Measurements from ENCODE around the gene DAP. TPM values are rescaled to one million over a fixed set of nuclear protein-coding genes. Genes with fewer than 3 reads are reported as not detected.
"Not testable (repeated sequence)": the region's sequence is repeated elsewhere in the genome, so short reads cannot be mapped to it uniquely, and the experiment has no call there.

Gene DAP
- total RNA-seq, 1 experiment from 2014 or later = 35.8 TPM

GRCh38 chr5:10734037-10734709, 26.9 kb downstream of the DAP start:
- no peak for DNase-seq (ENCODE audit: low read depth)

GRCh38 chr5:10733426-10733825, 27.6 kb downstream of the DAP start:
- DNase-seq (ENCODE audit: low read depth) = no peak

DNA sequence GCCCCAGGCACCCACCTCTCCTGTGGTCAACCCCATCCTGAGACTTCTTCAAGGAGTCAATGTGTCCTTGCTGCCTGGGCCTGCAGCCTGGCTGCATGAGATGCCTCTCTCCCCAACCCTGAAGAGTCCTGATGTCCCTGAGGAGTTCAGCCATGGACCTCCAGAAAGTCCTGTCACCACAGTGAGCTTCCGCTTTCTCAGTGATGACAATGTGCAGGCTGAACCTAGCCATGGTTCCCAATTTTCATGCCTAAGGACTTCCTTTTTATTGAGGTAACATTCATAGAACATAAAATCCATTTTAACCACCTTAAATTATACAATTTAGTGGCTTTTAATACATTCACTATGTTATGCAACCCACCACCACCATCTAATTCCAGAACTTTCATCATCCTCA, 29.1 kb downstream of the DAP start:
- no peak for DNase-seq (ENCODE audit: low read depth)

DNA sequence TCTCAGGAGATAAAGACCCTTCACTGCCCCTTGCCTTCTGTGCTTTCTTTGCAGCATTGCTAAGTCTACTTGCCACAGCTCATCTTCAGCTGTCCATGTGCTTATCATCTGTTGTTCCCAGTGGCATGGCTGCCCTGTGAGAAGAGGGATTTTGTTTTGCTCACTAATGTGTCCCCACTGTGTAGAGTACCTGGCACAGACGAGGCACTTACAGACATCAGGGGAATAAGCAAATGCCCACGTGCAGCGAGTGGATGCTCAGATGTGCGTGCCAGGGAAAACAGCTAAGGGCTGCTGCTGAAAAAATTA, 31.0 kb downstream of the DAP start:
- no peak for DNase-seq (ENCODE audit: low read depth)

DNA sequence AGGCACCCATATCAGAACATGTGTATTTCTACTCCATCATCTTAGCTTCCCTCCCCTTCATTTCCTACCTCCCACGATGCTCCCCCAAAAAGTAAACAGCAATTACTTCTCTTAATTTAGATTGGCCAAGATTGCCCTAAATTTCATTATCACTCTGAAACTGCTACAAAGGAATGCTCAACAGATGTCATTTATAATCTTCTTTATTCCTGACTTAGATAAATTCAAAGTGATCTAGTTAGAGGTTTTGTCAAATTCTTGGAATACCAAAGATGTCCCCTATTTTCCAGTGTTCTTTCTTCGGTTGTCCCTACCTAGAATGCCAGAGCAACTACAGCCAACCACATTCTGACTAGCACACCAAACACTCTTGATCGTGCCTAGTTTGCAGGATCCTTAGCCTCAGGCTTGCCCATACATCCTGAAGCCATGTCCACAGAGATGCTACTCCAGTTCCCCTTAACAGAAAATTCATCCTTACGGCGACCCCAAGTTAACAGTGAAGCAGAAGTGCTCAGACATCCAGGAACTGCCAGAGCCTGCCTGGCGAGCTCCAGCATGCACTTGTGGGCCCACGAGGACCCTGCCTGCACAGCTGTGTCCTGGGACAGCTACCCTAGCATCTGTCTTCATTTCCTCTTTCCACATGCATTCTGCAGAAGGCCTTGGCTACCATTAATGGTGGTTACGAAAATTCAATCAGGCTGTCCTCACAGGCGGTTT, 31.6 kb downstream of the DAP start:
- DNase-seq (ENCODE audit: low read depth) = peak; percentile 27

- DNase-seq (ENCODE audit: low read depth) = no peak
Measured at GRCh38 chr5:10728679-10729078, 32.4 kb downstream of the DAP start.

- DNase-seq (ENCODE audit: low read depth) = no peak
Measured at GRCh38 chr5:10727861-10728260, 33.2 kb downstream of the DAP start.

GRCh38 chr5:10726913-10727517, 34.0 kb downstream of the DAP start:
- DNase-seq (ENCODE audit: low read depth) = no peak

- DNase-seq (ENCODE audit: low read depth) = no peak
Measured at GRCh38 chr5:10726179-10726912, 34.7 kb downstream of the DAP start.

DNA sequence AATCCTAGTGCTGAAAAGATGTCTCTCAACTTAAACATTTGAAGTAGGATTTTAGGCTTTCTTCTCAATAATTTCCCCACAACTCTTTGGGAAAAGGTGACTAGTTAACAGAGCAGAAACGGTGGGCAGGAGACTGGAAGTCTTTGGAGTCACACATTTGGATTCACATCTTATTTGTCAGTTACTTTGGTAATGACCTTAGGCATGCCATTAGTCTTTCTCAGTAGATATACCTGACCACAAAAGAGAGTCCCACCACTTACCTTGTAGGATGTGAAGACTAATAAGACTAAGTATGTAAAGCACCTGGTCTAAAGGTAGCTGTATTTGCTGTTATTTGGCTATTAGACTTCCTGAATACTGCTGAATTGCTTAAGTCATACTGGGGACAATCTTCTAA, 35.4 kb downstream of the DAP start:
- DNase-seq (ENCODE audit: low read depth) = no peak

DNA sequence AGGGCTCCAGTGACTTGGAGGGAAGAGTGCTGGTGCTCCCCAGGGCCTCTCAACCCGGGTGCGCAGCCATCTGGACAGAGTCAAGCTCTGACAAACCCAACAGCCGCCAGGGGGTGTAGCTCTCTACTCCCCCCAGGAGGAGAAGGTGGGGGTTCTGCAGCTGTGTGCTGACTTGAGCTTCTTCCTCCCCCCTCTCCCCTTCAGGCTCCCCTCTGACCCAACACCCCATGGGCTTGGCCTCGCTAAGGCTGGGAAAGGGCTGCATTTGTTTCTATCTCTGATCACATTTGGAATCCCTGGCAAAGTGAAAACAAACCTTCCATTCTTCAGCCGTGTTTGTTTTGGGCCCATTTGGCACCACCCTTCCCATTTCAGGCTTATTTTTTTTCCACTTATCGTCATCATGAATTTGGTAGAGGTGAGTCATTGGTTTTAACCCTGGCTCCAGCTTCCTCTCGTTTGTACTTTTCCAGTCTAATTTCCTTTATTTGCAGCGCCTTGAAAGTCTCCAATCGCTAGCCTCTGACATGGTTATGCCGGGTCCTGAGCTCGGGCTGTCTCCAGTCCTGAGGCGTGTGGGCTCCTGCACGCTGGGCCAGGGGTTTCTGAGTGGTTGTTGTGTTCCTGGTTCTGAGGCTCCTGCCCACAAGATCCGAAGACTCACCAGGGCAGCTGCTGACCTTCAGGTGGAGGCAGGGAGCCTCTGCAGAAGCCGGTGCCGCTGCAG, 36.1 kb downstream of the DAP start:
- DNase-seq (ENCODE audit: low read depth) = peak; percentile 89

GRCh38 chr5:10723514-10723913, 37.5 kb downstream of the DAP start:
- DNase-seq (ENCODE audit: low read depth) = no peak

- not testable (repeated sequence) for DNase-seq (ENCODE audit: low read depth)
Measured at GRCh38 chr5:10720766-10721165, 40.3 kb downstream of the DAP start.

- DNase-seq (ENCODE audit: low read depth) = peak; percentile 96
Measured at GRCh38 chr5:10719965-10720364, 41.1 kb downstream of the DAP start.

GRCh38 chr5:10718617-10719016, 42.4 kb downstream of the DAP start:
- DNase-seq (ENCODE audit: low read depth) = not testable (repeated sequence)

- not testable (repeated sequence) for DNase-seq (ENCODE audit: low read depth)
Measured at GRCh38 chr5:10716825-10717224, 44.2 kb downstream of the DAP start.

DNA sequence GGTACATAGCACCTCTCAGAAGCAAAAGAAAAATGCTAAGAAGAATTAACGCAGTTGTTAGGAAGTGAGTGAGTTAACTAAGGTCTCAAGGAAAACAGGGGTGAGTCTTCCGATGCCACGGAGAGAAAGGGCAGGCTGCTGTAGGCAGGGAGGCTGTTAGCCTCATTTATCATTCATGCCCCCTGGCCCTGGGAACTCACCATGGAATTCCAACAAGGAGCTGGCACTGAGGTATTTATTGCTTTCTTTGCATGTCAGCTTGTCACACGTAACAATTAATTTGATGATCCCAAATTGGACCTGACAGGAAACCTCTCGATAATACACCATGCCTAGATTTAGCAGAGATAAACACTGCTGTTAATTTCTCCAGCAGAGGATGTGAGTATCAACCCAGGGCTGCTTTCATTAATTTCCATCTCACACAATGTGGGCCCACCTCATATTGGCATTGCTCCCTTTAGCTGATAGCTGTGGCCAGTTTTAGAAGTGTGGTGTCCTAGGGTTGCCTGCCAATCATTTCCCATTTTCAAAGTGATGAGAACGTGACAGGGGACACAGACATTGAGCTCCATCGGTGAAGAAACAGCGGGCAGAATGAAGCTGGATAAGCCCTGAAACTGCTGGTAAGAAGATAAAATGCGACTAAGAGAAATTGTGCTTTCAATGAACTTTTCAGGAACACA, 45.3 kb downstream of the DAP start:
- DNase-seq (ENCODE audit: low read depth) = no peak

DNA sequence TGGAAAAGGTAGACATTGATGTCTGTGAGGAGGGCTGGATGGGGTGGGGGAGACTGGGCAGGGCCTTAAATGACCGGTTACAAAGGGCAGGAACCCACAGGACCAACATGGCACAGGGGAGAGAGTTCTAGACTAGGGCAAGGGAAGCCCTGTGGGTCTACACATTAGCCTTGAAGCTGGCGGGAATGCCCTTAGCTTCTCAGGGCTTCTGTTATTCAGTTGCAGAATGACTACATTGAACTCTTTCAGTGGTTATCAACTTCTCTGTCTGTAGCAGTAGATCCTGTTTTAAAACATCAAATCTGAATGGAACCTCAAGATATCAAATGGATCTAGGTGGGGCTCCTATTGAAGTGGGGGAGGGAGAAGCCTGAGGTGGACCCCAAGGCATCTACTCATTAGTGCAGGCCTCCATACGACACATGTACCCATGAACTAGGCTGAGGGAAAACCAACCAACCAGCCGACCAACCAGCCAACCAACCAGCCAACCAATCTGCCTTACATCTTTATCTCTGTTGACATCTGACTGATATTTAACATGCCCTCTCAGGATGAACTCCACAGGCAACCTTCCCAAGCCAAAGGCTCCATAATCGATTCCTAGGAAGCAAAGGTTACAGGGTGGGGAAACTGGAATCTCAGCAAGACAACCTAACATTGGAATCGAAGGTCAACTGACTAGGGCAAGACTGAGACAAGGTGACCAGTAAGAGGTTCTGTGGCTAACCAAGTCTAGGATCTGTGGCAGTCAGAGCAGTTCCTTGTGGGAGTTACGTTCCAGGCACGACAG, 48.3 kb downstream of the DAP start:
- no peak for DNase-seq (ENCODE audit: low read depth)

- no peak for DNase-seq (ENCODE audit: low read depth)
Measured at GRCh38 chr5:10711562-10711961, 49.5 kb downstream of the DAP start.

- no peak for DNase-seq (ENCODE audit: low read depth)
Measured at GRCh38 chr5:10710513-10711128, 50.4 kb downstream of the DAP start.

All from RPMI7951 (cell line).